K562 (cell line): ENCODE measurements around the gene HFE. TPM values are rescaled to one million over a fixed set of nuclear protein-coding genes. Genes with fewer than 3 reads are reported as not detected.

Source experiments
- GABPB1 ChIP-seq: sonication (generic); formaldehyde crosslinking; IDR thresholded peaks from 2 replicates; pipeline ENCODE4 v1.8.0; 2022; ENCODE audit warnings: mild to moderate bottlenecking, missing genetic modification reagents
- GABPB2 ChIP-seq: fragments of 250-450 bp; sonication (Bioruptor Pico); conservative IDR thresholded peaks from 2 replicates; pipeline ENCODE4 v1.5.1; 2021; ENCODE audit warnings: mild to moderate bottlenecking
- KDM4B ChIP-seq, 2 experiments: fragments of 450-650 bp in 1 of 2; sonication (generic) in 1 of 2; IDR thresholded peaks; 2 replicates each; pipeline ENCODE4 v1.6.1; 2016 to 2017; ENCODE audit warnings: borderline replicate concordance in 2 of 2, antibody characterized with exemption in 1 of 2, low read depth in 1 of 2, mild to moderate bottlenecking in 1 of 2
- MCM2 ChIP-seq: fragments of 450-650 bp; IDR thresholded peaks from 2 replicates; pipeline ENCODE4 v1.6.1; 2017; ENCODE audit warnings: low read depth, mild to moderate bottlenecking
- MCM7 ChIP-seq, 2 experiments: fragments of 450-650 bp; IDR thresholded peaks; 2 replicates each; pipeline ENCODE4 v1.6.1; 2016 to 2018
- PHB2 ChIP-seq: fragments of 450-650 bp; IDR thresholded peaks from 2 replicates; pipeline ENCODE4 v1.6.1; 2017; ENCODE audit warnings: low read depth
- RBM39 ChIP-seq: fragments of 200-400 bp; formaldehyde crosslinking; optimal IDR thresholded peaks from 2 replicates; pipeline ENCODE3; 2018; ENCODE audit warnings: low read depth, low read length
- RUNX1 ChIP-seq: sonication (generic); IDR thresholded peaks from 2 replicates; pipeline ENCODE4 v1.6.1; 2016; ENCODE audit warnings: antibody characterized with exemption, low read depth
- SRSF3 ChIP-seq: fragments of 200-400 bp; formaldehyde crosslinking; IDR thresholded peaks from 2 replicates; pipeline ENCODE4 v1.6.1; 2016; ENCODE audit warnings: mild to moderate bottlenecking, low read length, moderate library complexity; ENCODE audit not compliant: insufficient read depth
- STAT5A ChIP-seq: IDR thresholded peaks from 2 replicates; pipeline ENCODE4 v1.6.1; 2012; ENCODE audit warnings: low read length, inconsistent platforms, borderline replicate concordance
- TAF7 ChIP-seq: fragments of 450-650 bp; IDR thresholded peaks from 2 replicates; pipeline ENCODE4 v1.6.1; 2016; ENCODE audit warnings: missing genetic modification characterization, missing compliant biosample characterization
- ZC3H8 ChIP-seq: fragments of 450-650 bp; IDR thresholded peaks from 2 replicates; pipeline ENCODE4 v1.6.1; 2017
- ZNF140 ChIP-seq: fragments of 250-450 bp; sonication (Bioruptor Pico); IDR thresholded peaks from 2 replicates; pipeline ENCODE4 v1.8.0; 2021; ENCODE audit warnings: moderate library complexity, mild to moderate bottlenecking, inconsistent platforms
- ZNF274 ChIP-seq: IDR thresholded peaks from 2 replicates; pipeline ENCODE4 v1.6.1; 2011; ENCODE audit warnings: low read depth, mild to moderate bottlenecking, low read length, moderate library complexity, borderline replicate concordance
- ZNF354B ChIP-seq: fragments of 250-450 bp; sonication (Bioruptor Pico); IDR thresholded peaks from 2 replicates; pipeline ENCODE4 v1.4.0; 2020
- ZNF41 ChIP-seq: fragments of 250-450 bp; sonication (Bioruptor Pico); conservative IDR thresholded peaks from 2 replicates; pipeline ENCODE4 v1.4.0; 2020; ENCODE audit warnings: mild to moderate bottlenecking
- ZNF717 ChIP-seq: fragments of 250-450 bp; sonication (Bioruptor Pico); IDR thresholded peaks from 2 replicates; pipeline ENCODE4 v1.5.0; 2021
- polyA plus RNA-seq, 8 experiments: library from polyadenylated mRNA; depleted of rRNA in 4 of 8; stranded (reverse) in 5 of 8; unstranded in 3 of 8; fragments of >200 nt; fragmentation: Nextera tagmentation in 2 of 8; fragmentation: Illumina TruSeq in 1 of 8; extraction: Ambion mirVana in 2 of 8; extraction: Trizol in 1 of 8; gene quantifications; 2 replicates each; pipeline versions ENCODE4 v1.2.1 to v1.2.3, GENCODE V29; 2011 to 2014; ENCODE audit warnings: inconsistent platforms in 1 of 8, missing spikeins in 1 of 8
- total RNA-seq, 7 experiments: library from RNA; depleted of rRNA in 6 of 7; stranded (reverse); fragments of >200 nt in 6 of 7; fragmentation: Illumina TruSeq in 2 of 7; extraction: Trizol in 2 of 7; gene quantifications; 2 replicates each; pipeline versions ENCODE4 v1.2.1 to v1.2.3, GENCODE V29; 2011 to 2021; ENCODE audit warnings: low replicate concordance in 1 of 7
- TF ChIP-seq, protein P1 (sequence below): IDR thresholded peaks from 2 replicates; pipeline ENCODE4 v1.6.1; 2014; ENCODE audit warnings: antibody characterized with exemption
- TF ChIP-seq, protein P2 (sequence below): sonication (generic); formaldehyde crosslinking; IDR thresholded peaks from 2 replicates; pipeline ENCODE4 v1.8.0; 2023; ENCODE audit warnings: missing genetic modification reagents, mild to moderate bottlenecking, borderline replicate concordance
- TF ChIP-seq, protein P3 (sequence below): fragments of 450-650 bp; IDR thresholded peaks from 2 replicates; pipeline ENCODE4 v1.6.1; 2016; ENCODE audit warnings: mild to moderate bottlenecking

HFE gene
- total and polyA plus RNA-seq, 9 of the 15 experiments (the other 6 are each of a cell fraction or from before 2014, with no cell fraction given) = 0.14 to 1.2 (median 0.76) TPM

DNA sequence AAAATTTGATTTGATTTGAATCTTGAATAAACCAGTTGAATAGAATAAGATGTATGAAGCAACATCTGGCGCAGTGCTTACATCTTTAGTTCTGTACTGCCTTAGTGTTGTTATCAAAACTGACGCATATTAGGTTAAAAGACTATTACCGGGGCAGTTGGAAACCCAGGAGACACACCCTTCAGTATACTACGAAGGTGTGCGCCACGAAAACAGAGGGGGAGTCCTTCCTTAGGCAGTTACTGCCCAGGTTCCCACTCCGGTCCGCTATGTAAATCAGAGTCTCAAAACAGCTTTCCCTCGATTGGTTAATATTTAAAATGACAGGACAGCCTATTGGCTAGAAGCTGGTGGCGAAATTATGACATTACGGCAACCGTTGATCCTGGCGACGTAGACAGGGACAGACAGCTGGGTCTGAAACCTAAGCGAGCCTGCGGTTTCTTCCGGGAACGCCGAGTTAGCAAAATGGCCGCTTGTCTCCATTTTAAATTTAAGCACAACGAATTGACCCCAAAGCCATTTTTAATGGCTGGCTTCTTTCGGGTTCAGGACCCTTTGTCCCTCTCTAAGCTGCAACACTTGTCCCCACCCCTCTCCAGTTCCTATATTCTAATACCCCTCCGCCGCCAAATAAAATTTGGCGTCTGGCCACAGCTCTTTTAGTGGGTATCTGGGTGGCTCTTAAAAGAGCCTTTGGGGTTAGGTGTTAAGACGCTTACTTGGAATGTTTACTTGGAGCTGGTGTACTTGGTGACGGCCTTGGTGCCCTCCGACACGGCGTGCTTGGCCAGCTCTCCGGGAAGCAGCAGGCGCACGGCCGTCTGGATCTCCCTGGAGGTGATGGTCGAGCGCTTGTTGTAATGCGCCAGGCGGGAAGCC is 35.8 kb downstream of the HFE start (continued):
- TF ChIP-seq, protein P1, sequence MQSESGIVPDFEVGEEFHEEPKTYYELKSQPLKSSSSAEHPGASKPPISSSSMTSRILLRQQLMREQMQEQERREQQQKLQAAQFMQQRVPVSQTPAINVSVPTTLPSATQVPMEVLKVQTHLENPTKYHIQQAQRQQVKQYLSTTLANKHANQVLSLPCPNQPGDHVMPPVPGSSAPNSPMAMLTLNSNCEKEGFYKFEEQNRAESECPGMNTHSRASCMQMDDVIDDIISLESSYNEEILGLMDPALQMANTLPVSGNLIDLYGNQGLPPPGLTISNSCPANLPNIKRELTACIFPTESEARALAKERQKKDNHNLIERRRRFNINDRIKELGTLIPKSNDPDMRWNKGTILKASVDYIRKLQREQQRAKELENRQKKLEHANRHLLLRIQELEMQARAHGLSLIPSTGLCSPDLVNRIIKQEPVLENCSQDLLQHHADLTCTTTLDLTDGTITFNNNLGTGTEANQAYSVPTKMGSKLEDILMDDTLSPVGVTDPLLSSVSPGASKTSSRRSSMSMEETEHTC = no peak
- TF ChIP-seq, protein P2, sequence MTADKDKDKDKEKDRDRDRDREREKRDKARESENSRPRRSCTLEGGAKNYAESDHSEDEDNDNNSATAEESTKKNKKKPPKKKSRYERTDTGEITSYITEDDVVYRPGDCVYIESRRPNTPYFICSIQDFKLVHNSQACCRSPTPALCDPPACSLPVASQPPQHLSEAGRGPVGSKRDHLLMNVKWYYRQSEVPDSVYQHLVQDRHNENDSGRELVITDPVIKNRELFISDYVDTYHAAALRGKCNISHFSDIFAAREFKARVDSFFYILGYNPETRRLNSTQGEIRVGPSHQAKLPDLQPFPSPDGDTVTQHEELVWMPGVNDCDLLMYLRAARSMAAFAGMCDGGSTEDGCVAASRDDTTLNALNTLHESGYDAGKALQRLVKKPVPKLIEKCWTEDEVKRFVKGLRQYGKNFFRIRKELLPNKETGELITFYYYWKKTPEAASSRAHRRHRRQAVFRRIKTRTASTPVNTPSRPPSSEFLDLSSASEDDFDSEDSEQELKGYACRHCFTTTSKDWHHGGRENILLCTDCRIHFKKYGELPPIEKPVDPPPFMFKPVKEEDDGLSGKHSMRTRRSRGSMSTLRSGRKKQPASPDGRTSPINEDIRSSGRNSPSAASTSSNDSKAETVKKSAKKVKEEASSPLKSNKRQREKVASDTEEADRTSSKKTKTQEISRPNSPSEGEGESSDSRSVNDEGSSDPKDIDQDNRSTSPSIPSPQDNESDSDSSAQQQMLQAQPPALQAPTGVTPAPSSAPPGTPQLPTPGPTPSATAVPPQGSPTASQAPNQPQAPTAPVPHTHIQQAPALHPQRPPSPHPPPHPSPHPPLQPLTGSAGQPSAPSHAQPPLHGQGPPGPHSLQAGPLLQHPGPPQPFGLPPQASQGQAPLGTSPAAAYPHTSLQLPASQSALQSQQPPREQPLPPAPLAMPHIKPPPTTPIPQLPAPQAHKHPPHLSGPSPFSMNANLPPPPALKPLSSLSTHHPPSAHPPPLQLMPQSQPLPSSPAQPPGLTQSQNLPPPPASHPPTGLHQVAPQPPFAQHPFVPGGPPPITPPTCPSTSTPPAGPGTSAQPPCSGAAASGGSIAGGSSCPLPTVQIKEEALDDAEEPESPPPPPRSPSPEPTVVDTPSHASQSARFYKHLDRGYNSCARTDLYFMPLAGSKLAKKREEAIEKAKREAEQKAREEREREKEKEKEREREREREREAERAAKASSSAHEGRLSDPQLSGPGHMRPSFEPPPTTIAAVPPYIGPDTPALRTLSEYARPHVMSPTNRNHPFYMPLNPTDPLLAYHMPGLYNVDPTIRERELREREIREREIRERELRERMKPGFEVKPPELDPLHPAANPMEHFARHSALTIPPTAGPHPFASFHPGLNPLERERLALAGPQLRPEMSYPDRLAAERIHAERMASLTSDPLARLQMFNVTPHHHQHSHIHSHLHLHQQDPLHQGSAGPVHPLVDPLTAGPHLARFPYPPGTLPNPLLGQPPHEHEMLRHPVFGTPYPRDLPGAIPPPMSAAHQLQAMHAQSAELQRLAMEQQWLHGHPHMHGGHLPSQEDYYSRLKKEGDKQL (CRISPR knock-in tag) = peak; percentile 86; the same call in 1 of the 2 replicates
- no peak for TF ChIP-seq SRSF3
- no peak; the same call in 1 of the 2 replicates for TF ChIP-seq STAT5A
- peak; percentile 97 for TF ChIP-seq GABPB2
- TF ChIP-seq RBM39 = peak; percentile 99
- TF ChIP-seq PHB2 = no peak
- TF ChIP-seq ZNF274 = no peak
- peak; percentile 31; the same call in 1 of the 2 replicates for TF ChIP-seq GABPB1 (CRISPR knock-in tag)
- peak; percentile 55; the same call in 1 of the 2 replicates for TF ChIP-seq ZNF354B (CRISPR knock-in tag)
- TF ChIP-seq MCM7 (IDR thresholded peaks at IDR 0.05) = peak in 1 of 2 experiments; percentile 17; a peak in 1 of 4 replicates
- peak in 1 of 2 experiments; percentile 92; a peak in 2 of 4 replicates for TF ChIP-seq KDM4B (IDR thresholded peaks at IDR 0.05; ENCODE audit: borderline replicate concordance in 2 of 2, low read depth in 1 of 2)
- no peak for TF ChIP-seq ZC3H8
- TF ChIP-seq, protein P3, sequence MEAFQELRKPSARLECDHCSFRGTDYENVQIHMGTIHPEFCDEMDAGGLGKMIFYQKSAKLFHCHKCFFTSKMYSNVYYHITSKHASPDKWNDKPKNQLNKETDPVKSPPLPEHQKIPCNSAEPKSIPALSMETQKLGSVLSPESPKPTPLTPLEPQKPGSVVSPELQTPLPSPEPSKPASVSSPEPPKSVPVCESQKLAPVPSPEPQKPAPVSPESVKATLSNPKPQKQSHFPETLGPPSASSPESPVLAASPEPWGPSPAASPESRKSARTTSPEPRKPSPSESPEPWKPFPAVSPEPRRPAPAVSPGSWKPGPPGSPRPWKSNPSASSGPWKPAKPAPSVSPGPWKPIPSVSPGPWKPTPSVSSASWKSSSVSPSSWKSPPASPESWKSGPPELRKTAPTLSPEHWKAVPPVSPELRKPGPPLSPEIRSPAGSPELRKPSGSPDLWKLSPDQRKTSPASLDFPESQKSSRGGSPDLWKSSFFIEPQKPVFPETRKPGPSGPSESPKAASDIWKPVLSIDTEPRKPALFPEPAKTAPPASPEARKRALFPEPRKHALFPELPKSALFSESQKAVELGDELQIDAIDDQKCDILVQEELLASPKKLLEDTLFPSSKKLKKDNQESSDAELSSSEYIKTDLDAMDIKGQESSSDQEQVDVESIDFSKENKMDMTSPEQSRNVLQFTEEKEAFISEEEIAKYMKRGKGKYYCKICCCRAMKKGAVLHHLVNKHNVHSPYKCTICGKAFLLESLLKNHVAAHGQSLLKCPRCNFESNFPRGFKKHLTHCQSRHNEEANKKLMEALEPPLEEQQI = peak; percentile 95
- TF ChIP-seq ZNF717 (CRISPR knock-in tag) = peak; percentile 88
- TF ChIP-seq ZNF41 (CRISPR knock-in tag) = peak; percentile 84
- TF ChIP-seq MCM2 = no peak
- TF ChIP-seq TAF7 (tag) = no peak
- TF ChIP-seq RUNX1 = 0 out of 2 replicates have a peak, but pooled peaks have one; percentile 24
- TF ChIP-seq ZNF140 = no peak
